ENCODE results near the gene CENPC.

GRCh38 chr4:67565284-67565683, 20.0 kb upstream of the CENPC start:
- TF ChIP-seq POLR2A (IDR thresholded peaks at IDR 0.05) (no peak), POLR2AphosphoS5 (IDR thresholded peaks at IDR 0.05) (no peak), EP300 (IDR thresholded peaks at IDR 0.05) (no peak)
- TF ChIP-seq, protein P1, sequence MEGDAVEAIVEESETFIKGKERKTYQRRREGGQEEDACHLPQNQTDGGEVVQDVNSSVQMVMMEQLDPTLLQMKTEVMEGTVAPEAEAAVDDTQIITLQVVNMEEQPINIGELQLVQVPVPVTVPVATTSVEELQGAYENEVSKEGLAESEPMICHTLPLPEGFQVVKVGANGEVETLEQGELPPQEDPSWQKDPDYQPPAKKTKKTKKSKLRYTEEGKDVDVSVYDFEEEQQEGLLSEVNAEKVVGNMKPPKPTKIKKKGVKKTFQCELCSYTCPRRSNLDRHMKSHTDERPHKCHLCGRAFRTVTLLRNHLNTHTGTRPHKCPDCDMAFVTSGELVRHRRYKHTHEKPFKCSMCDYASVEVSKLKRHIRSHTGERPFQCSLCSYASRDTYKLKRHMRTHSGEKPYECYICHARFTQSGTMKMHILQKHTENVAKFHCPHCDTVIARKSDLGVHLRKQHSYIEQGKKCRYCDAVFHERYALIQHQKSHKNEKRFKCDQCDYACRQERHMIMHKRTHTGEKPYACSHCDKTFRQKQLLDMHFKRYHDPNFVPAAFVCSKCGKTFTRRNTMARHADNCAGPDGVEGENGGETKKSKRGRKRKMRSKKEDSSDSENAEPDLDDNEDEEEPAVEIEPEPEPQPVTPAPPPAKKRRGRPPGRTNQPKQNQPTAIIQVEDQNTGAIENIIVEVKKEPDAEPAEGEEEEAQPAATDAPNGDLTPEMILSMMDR (IDR thresholded peaks at IDR 0.05): no peak

All from suprapubic skin (tissue), 4 donors.